CD4-positive, alpha-beta T cell (primary cell): ENCODE measurements around the gene EPHB1. TPM values are rescaled to one million over a fixed set of nuclear protein-coding genes. Genes with fewer than 3 reads are reported as not detected.

Experiments used
- ATAC-seq: fragments of 200-7000 bp; cut with Tn5 transposase; one replicate; pipeline ENCODE4 v1.10.0; 2022; ENCODE audit warnings: mild to moderate bottlenecking; ENCODE audit not compliant: poor library complexity
- CTCF ChIA-PET: fragments of 350-600 bp; sonication (Branson Sonifier 250); formaldehyde crosslinking; loops from one replicate; lab custom pipeline; 2021; ENCODE audit warnings: antibody characterized with exemption, inconsistent platforms; lab: Charles Lee
- POLR2A ChIA-PET: fragments of 350-600 bp; sonication (Branson Sonifier 250); formaldehyde crosslinking; loops from one replicate; lab custom pipeline; 2021; ENCODE audit warnings: antibody characterized with exemption, inconsistent platforms; lab: Charles Lee
- DNase-seq, 14 experiments: peaks; one replicate each; pipeline ENCODE4 v3.0.0-alpha.2; 2013 to 2020; ENCODE audit warnings: mixed read lengths in 2 of 14
- H3K27ac ChIP-seq, 2 donors: one replicate each; pipeline versions ENCODE4 v1.5.1 to v1.7.0; 2013; ENCODE audit warnings: low read length in 2 of 2, low read depth in 1 of 2, mild to moderate bottlenecking in 1 of 2
- H3K27me3 ChIP-seq, 2 experiments: 1 replicate in 1 of 2; 2 replicates in 1 of 2; pipeline versions ENCODE4 v1.6.1 to v1.7.0; 2013; ENCODE audit warnings: low read length in 2 of 2, control low read depth in 1 of 2, mild to moderate bottlenecking in 1 of 2, moderate library complexity in 1 of 2; ENCODE audit not compliant: insufficient read depth in 2 of 2, control insufficient read depth in 1 of 2
- H3K36me3 ChIP-seq: one replicate; pipeline ENCODE4 v1.6.1; 2013; ENCODE audit warnings: low read length, control low read depth; ENCODE audit not compliant: insufficient read depth
- H3K4me1 ChIP-seq: one replicate; pipeline ENCODE4 v1.6.1; 2013; ENCODE audit warnings: low read length, control low read depth; ENCODE audit not compliant: insufficient read depth
- H3K4me3 ChIP-seq: one replicate; pipeline ENCODE4 v1.5.1; 2013; ENCODE audit warnings: mild to moderate bottlenecking, low read length, moderate library complexity
- H3K9me3 ChIP-seq, 2 experiments: 1 replicate in 1 of 2; 2 replicates in 1 of 2; pipeline versions ENCODE4 v1.6.1 to v1.7.0; 2013; ENCODE audit warnings: low read length in 2 of 2, mild to moderate bottlenecking in 2 of 2, control low read depth in 1 of 2, moderate library complexity in 1 of 2; ENCODE audit not compliant: control insufficient read depth in 1 of 2, insufficient read depth in 1 of 2
- H3K27ac Mint-ChIP-seq: one replicate; pipeline ENCODE4 v1.8.0; 2020; ENCODE audit warnings: mixed read lengths
- H3K27me3 Mint-ChIP-seq: one replicate; pipeline ENCODE4 v1.8.0; 2021; ENCODE audit warnings: mixed read lengths
- H3K36me3 Mint-ChIP-seq: one replicate; pipeline ENCODE4 v1.8.0; 2021; ENCODE audit warnings: low read depth, mixed read lengths
- H3K4me1 Mint-ChIP-seq: one replicate; pipeline ENCODE4 v1.8.0; 2021; ENCODE audit warnings: low read depth, mixed read lengths
- H3K4me3 Mint-ChIP-seq: one replicate; pipeline ENCODE4 v1.8.0; 2020; ENCODE audit warnings: mild to moderate bottlenecking, mixed read lengths
- H3K9me3 Mint-ChIP-seq: one replicate; pipeline ENCODE4 v1.8.0; 2020; ENCODE audit warnings: mixed read lengths
- CTCF ChIP-seq: fragments of 200-600 bp; IDR thresholded peaks from one replicate; pipeline ENCODE4 v1.8.0; 2022; ENCODE audit warnings: antibody characterized with exemption, mild to moderate bottlenecking
- intact Hi-C, 2 experiments: fragments of 100-400 bp; cut with DNase I in 1 of 2; cut with micrococcal nuclease in 1 of 2; formaldehyde crosslinking; loops; one replicate each; pipeline versions ENCODE4 v1.15.1 to v1.9.0; 2023 to 2025; cut with DNase I, micrococcal nuclease
- total RNA-seq, 174 experiments: library from RNA in 2 of 174; stranded (reverse) in 2 of 174; gene quantifications; one replicate each; pipeline ENCODE4 v1.2.3 and lab custom pipeline; 2021 to 2026

EPHB1 gene
- total RNA-seq, 2 experiments from 2014 or later = 0.08 to 0.49 TPM

GRCh38 chr3:135072431-135072830, 277.4 kb downstream of the EPHB1 start:
- H3K4me3 Mint-ChIP-seq = no peak overlapping the region
- POLR2A ChIA-PET = no interaction called here

GRCh38 chr3:135075157-135075556, 280.1 kb downstream of the EPHB1 start:
- no peak for TF ChIP-seq CTCF
- POLR2A ChIA-PET = no interaction called here
- no peaks in the 10 kb centered on the region for H3K36me3 Mint-ChIP-seq

More at GRCh38 chr3:135072431-135072830, 277.4 kb downstream of the EPHB1 start:
- H3K9me3 ChIP-seq = peaks cover 0 to 7% of the 10 kb centered on the region in 2 experiments
- no peaks in the 10 kb centered on the region for H3K36me3 Mint-ChIP-seq
- ATAC-seq (no peak), DNase-seq (no peak)
- no peak overlapping the region for H3K27ac Mint-ChIP-seq
- no peak for TF ChIP-seq CTCF
- H3K27me3 ChIP-seq = no peaks in the 10 kb centered on the region
- H3K36me3 ChIP-seq = no peaks in the 10 kb centered on the region
- no peaks in the 10 kb centered on the region for H3K4me1 ChIP-seq
- H3K27me3 Mint-ChIP-seq = peaks cover 6% of the 10 kb centered on the region
- H3K27ac ChIP-seq = no peak overlapping the region
- H3K4me1 Mint-ChIP-seq = no peaks in the 10 kb centered on the region
- CTCF ChIA-PET = no interaction called here
- H3K4me3 ChIP-seq = no peak overlapping the region
- intact Hi-C loops = no loop called here
- no peaks in the 10 kb centered on the region for H3K9me3 Mint-ChIP-seq

GRCh38 chr3:135076341-135076740, 281.3 kb downstream of the EPHB1 start:
- Histone ChIP-seq H3K4me1 (no peaks in the 10 kb centered on the region), H3K9me3 (peaks cover 0 to 6% of the 10 kb centered on the region in 2 experiments), H3K4me3 (no peak overlapping the region), H3K36me3 (no peaks in the 10 kb centered on the region), H3K27me3 (no peaks in the 10 kb centered on the region), H3K27ac (no peak overlapping the region)
- Mint-ChIP-seq H3K4me3 (no peak overlapping the region), H3K4me1 (no peaks in the 10 kb centered on the region), H3K36me3 (no peaks in the 10 kb centered on the region), H3K9me3 (no peaks in the 10 kb centered on the region), H3K27ac (no peak overlapping the region), H3K27me3 (no peaks in the 10 kb centered on the region)
- intact Hi-C loops = no loop called here
- ATAC-seq (no peak), DNase-seq (no peak)
- TF ChIP-seq CTCF = no peak
- CTCF ChIA-PET = no interaction called here
- POLR2A ChIA-PET = no interaction called here

More at GRCh38 chr3:135075157-135075556, 280.1 kb downstream of the EPHB1 start:
- no peaks in the 10 kb centered on the region for H3K27me3 Mint-ChIP-seq
- H3K4me3 Mint-ChIP-seq = no peak overlapping the region
- H3K4me1 Mint-ChIP-seq = no peaks in the 10 kb centered on the region
- intact Hi-C loops = no loop called here
- no peaks in the 10 kb centered on the region for H3K4me1 ChIP-seq
- H3K4me3 ChIP-seq = no peak overlapping the region
- H3K36me3 ChIP-seq = no peaks in the 10 kb centered on the region
- ATAC-seq (no peak), DNase-seq (no peak)
- H3K27ac ChIP-seq = no peak overlapping the region
- CTCF ChIA-PET = no interaction called here
- peaks cover 0 to 6% of the 10 kb centered on the region in 2 experiments for H3K9me3 ChIP-seq
- H3K27me3 ChIP-seq = no peaks in the 10 kb centered on the region
- H3K27ac Mint-ChIP-seq = no peak overlapping the region
- H3K9me3 Mint-ChIP-seq = no peaks in the 10 kb centered on the region
